Activated CD4-positive, alpha-beta T cell treated with anti-CD3 and anti-CD28 coated beads, Interleukin-2, amount 10 ng/mL, durations not matched to agents 7 days and 5 days (primary cell): ENCODE data around the gene CCDC7. TPM values are rescaled to one million over a fixed set of nuclear protein-coding genes. Genes with fewer than 3 reads are reported as not detected.
"Not testable (repeated sequence)": the region's sequence is repeated elsewhere in the genome, so short reads cannot be mapped to it uniquely, and the experiment has no call there.

Source experiments
- CTCF ChIA-PET: fragments of 350-600 bp; sonication (Branson Sonifier 250); formaldehyde crosslinking; loops from one replicate; lab custom pipeline; 2021; ENCODE audit warnings: antibody characterized with exemption; lab: Charles Lee
- POLR2A ChIA-PET: fragments of 350-600 bp; sonication (Branson Sonifier 250); formaldehyde crosslinking; loops from one replicate; lab custom pipeline; 2021; ENCODE audit warnings: antibody characterized with exemption; lab: Charles Lee
- DNase-seq: peaks from one replicate; pipeline ENCODE4 v3.0.0-alpha.2; 2020
- H3K27ac Mint-ChIP-seq: one replicate; pipeline ENCODE4 v1.8.0; 2021; ENCODE audit warnings: mild to moderate bottlenecking, moderate library complexity, mixed read lengths
- H3K27me3 Mint-ChIP-seq: one replicate; pipeline ENCODE4 v1.8.0; 2021; ENCODE audit warnings: mixed read lengths
- H3K36me3 Mint-ChIP-seq: one replicate; pipeline ENCODE4 v1.8.0; 2021; ENCODE audit warnings: low read depth, mixed read lengths
- H3K4me1 Mint-ChIP-seq: one replicate; pipeline ENCODE4 v1.8.0; 2021; ENCODE audit warnings: mixed read lengths
- H3K4me3 Mint-ChIP-seq: one replicate; pipeline ENCODE4 v1.8.0; 2021; ENCODE audit warnings: mild to moderate bottlenecking, moderate library complexity, mixed read lengths
- H3K9me3 Mint-ChIP-seq: one replicate; pipeline ENCODE4 v1.8.0; 2021; ENCODE audit warnings: mixed read lengths
- total RNA-seq, 2 experiments: library from RNA; stranded (reverse); gene quantifications; one replicate each; pipeline ENCODE4 v1.2.3, GENCODE V29; 2021

The CCDC7 gene
- total RNA-seq, 2 experiments from 2014 or later = 18.3 to 21.4 TPM

- POLR2A ChIA-PET = no interaction called here
- Mint-ChIP-seq H3K4me1 (no peaks in the 10 kb centered on the region), H3K4me3 (no peak overlapping the region), H3K27ac (no peak overlapping the region), H3K27me3 (no peaks in the 10 kb centered on the region), H3K9me3 (peaks cover 14% of the 10 kb centered on the region), H3K36me3 (peaks cover 3% of the 10 kb centered on the region)
- DNase-seq = no peak
- CTCF ChIA-PET = interaction anchor here (0.6 to 0.9 kb wide), 3 partner anchors 26 to 886 kb away, joined by 3 read pairs; no protein-coding TSS in a partner anchor
These were observed 246.2 kb downstream of the CCDC7 start for GRCh38 chr10:32692174-32692573.

GRCh38 chr10:32693441-32693979 is 247.6 kb downstream of the CCDC7 start:
- DNase-seq = no peak
- H3K4me3 Mint-ChIP-seq = no peak overlapping the region
- POLR2A ChIA-PET = no interaction called here
- no peak overlapping the region for H3K27ac Mint-ChIP-seq
- H3K4me1 Mint-ChIP-seq = no peaks in the 10 kb centered on the region
- H3K9me3 Mint-ChIP-seq = peaks cover 21% of the 10 kb centered on the region
- peaks cover 2% of the 10 kb centered on the region for H3K36me3 Mint-ChIP-seq
- CTCF ChIA-PET = no interaction called here
- H3K27me3 Mint-ChIP-seq = no peaks in the 10 kb centered on the region

- H3K36me3 Mint-ChIP-seq, H3K4me1 Mint-ChIP-seq, POLR2A ChIA-PET, H3K27me3 Mint-ChIP-seq, CTCF ChIA-PET, H3K27ac Mint-ChIP-seq, DNase-seq, H3K4me3 Mint-ChIP-seq: not testable (repeated sequence)
- peaks cover 28% of the 10 kb centered on the region for H3K9me3 Mint-ChIP-seq
These were observed 253.7 kb downstream of the CCDC7 start for GRCh38 chr10:32699683-32700082.

- Mint-ChIP-seq H3K4me1 (no peaks in the 10 kb centered on the region), H3K27me3 (no peaks in the 10 kb centered on the region), H3K36me3 (no peaks in the 10 kb centered on the region), H3K4me3 (no peak overlapping the region), H3K9me3 (peaks cover 22% of the 10 kb centered on the region), H3K27ac (no peak overlapping the region)
- POLR2A ChIA-PET = no interaction called here
- CTCF ChIA-PET = no interaction called here
- DNase-seq = no peak
These were observed 267.6 kb downstream of the CCDC7 start for GRCh38 chr10:32713560-32713959.

GRCh38 chr10:32731527-32731926 is 285.6 kb downstream of the CCDC7 start:
- POLR2A ChIA-PET = interaction anchor here (0.5 kb wide), 1 partner anchor 205 kb away, joined by 3 read pairs; no protein-coding TSS in a partner anchor
- CTCF ChIA-PET = no interaction called here
- DNase-seq = no peak
- no peak overlapping the region for H3K4me3 Mint-ChIP-seq
- H3K36me3 Mint-ChIP-seq = no peaks in the 10 kb centered on the region
- no peak overlapping the region for H3K27ac Mint-ChIP-seq
- H3K27me3 Mint-ChIP-seq = no peaks in the 10 kb centered on the region
- H3K9me3 Mint-ChIP-seq = peaks cover 3% of the 10 kb centered on the region
- no peaks in the 10 kb centered on the region for H3K4me1 Mint-ChIP-seq

- DNase-seq = no peak
- Mint-ChIP-seq H3K4me3 (no peak overlapping the region), H3K27ac (no peak overlapping the region), H3K27me3 (no peaks in the 10 kb centered on the region), H3K4me1 (no peaks in the 10 kb centered on the region), H3K9me3 (peaks cover 5% of the 10 kb centered on the region), H3K36me3 (no peaks in the 10 kb centered on the region)
- ChIA-PET CTCF (no interaction called here), POLR2A (no interaction called here)
These were observed 293.0 kb downstream of the CCDC7 start for GRCh38 chr10:32738958-32739357.

GRCh38 chr10:32744321-32744720 is 298.4 kb downstream of the CCDC7 start:
- ChIA-PET CTCF (no interaction called here), POLR2A (no interaction called here)
- H3K36me3 Mint-ChIP-seq = peaks cover 2% of the 10 kb centered on the region
- H3K27ac Mint-ChIP-seq = no peak overlapping the region
- no peaks in the 10 kb centered on the region for H3K27me3 Mint-ChIP-seq
- H3K9me3 Mint-ChIP-seq = peaks cover 6% of the 10 kb centered on the region
- H3K4me3 Mint-ChIP-seq = no peak overlapping the region
- H3K4me1 Mint-ChIP-seq = no peaks in the 10 kb centered on the region
- DNase-seq = no peak

- DNase-seq = no peak
- Mint-ChIP-seq H3K9me3 (peaks cover 6% of the 10 kb centered on the region), H3K27ac (no peak overlapping the region), H3K4me1 (no peaks in the 10 kb centered on the region), H3K4me3 (no peak overlapping the region), H3K27me3 (no peaks in the 10 kb centered on the region), H3K36me3 (peaks cover 2% of the 10 kb centered on the region)
- CTCF ChIA-PET = no interaction called here
- POLR2A ChIA-PET = no interaction called here
These were observed 300.9 kb downstream of the CCDC7 start for GRCh38 chr10:32746869-32747268.

- Mint-ChIP-seq H3K27me3 (no peaks in the 10 kb centered on the region), H3K4me1 (no peaks in the 10 kb centered on the region), H3K27ac (no peak overlapping the region), H3K4me3 (no peak overlapping the region), H3K36me3 (peaks cover 2% of the 10 kb centered on the region), H3K9me3 (peaks cover 15% of the 10 kb centered on the region)
- no peak for DNase-seq
- ChIA-PET CTCF (interaction anchor here (0.7 kb wide), 1 partner anchor 10 kb away, joined by 3 read pairs; no protein-coding TSS in a partner anchor), POLR2A (no interaction called here)
These were observed 305.6 kb downstream of the CCDC7 start for GRCh38 chr10:32751582-32751981.

- H3K27ac Mint-ChIP-seq, H3K27me3 Mint-ChIP-seq, POLR2A ChIA-PET, H3K4me3 Mint-ChIP-seq, DNase-seq, H3K4me1 Mint-ChIP-seq, H3K36me3 Mint-ChIP-seq: not testable (repeated sequence)
- CTCF ChIA-PET = interaction anchor here (0.6 to 1.2 kb wide), 2 partner anchors 37 to 314 kb away, joined by 3 to 4 read pairs; no protein-coding TSS in a partner anchor
- H3K9me3 Mint-ChIP-seq = peaks cover 16% of the 10 kb centered on the region
These were observed 309.0 kb downstream of the CCDC7 start for GRCh38 chr10:32754900-32755299.

- H3K27me3 Mint-ChIP-seq = no peaks in the 10 kb centered on the region
These were observed 325.3 kb downstream of the CCDC7 start for GRCh38 chr10:32771217-32771616.

GRCh38 chr10:32773105-32773504 is 327.2 kb downstream of the CCDC7 start:
- no peak overlapping the region for H3K4me3 Mint-ChIP-seq
- ChIA-PET CTCF (no interaction called here), POLR2A (no interaction called here)
- H3K27ac Mint-ChIP-seq = no peak overlapping the region
- H3K36me3 Mint-ChIP-seq = peaks cover 4% of the 10 kb centered on the region
- H3K4me1 Mint-ChIP-seq = no peaks in the 10 kb centered on the region
- no peaks in the 10 kb centered on the region for H3K27me3 Mint-ChIP-seq
- no peak for DNase-seq
- H3K9me3 Mint-ChIP-seq = peaks cover 19% of the 10 kb centered on the region

More at GRCh38 chr10:32771217-32771616, 325.3 kb downstream of the CCDC7 start:
- ChIA-PET POLR2A (no interaction called here), CTCF (interaction anchor here (0.6 to 1.1 kb wide), 2 partner anchors 268 to 436 kb away, joined by 3 to 5 read pairs; no protein-coding TSS in a partner anchor)
- DNase-seq = no peak
- H3K4me1 Mint-ChIP-seq = no peaks in the 10 kb centered on the region
- peaks cover 19% of the 10 kb centered on the region for H3K9me3 Mint-ChIP-seq
- no peak overlapping the region for H3K4me3 Mint-ChIP-seq
- no peak overlapping the region for H3K27ac Mint-ChIP-seq
- H3K36me3 Mint-ChIP-seq = peaks cover 4% of the 10 kb centered on the region

- ChIA-PET CTCF (no interaction called here), POLR2A (no interaction called here)
- Mint-ChIP-seq H3K4me1 (no peaks in the 10 kb centered on the region), H3K27ac (no peak overlapping the region), H3K27me3 (no peaks in the 10 kb centered on the region), H3K4me3 (no peak overlapping the region), H3K9me3 (peaks cover 3% of the 10 kb centered on the region), H3K36me3 (no peaks in the 10 kb centered on the region)
- no peak for DNase-seq
These were observed 341.0 kb downstream of the CCDC7 start for GRCh38 chr10:32786968-32787367.
